PFSK-1 (cell line): ENCODE data around the gene ZNF319.

Experiments used
- FOXP2 ChIP-seq: optimal IDR thresholded peaks from 2 replicates; pipeline ENCODE3; 2011; ENCODE audit warnings: borderline replicate concordance, control low read depth, inconsistent platforms; ENCODE audit not compliant: insufficient read depth; ENCODE audit errors: extremely low read length, extremely low read depth
- POLR2AphosphoS5 ChIP-seq: IDR thresholded peaks from 2 replicates; pipeline ENCODE4 v1.6.1; 2012; ENCODE audit warnings: low read depth, mild to moderate bottlenecking, control low read depth, low read length, moderate library complexity
- SIN3A ChIP-seq: IDR thresholded peaks from 2 replicates; pipeline ENCODE4 v1.6.1; 2012; ENCODE audit warnings: mild to moderate bottlenecking, low read length, moderate library complexity, borderline replicate concordance; ENCODE audit not compliant: insufficient read depth
- TAF1 ChIP-seq: IDR thresholded peaks from 2 replicates; pipeline ENCODE4 v1.6.1; 2012; ENCODE audit warnings: low read length, control low read depth, borderline replicate concordance; ENCODE audit not compliant: insufficient read depth
- TF ChIP-seq, protein P1 (sequence below), 2 experiments: IDR thresholded peaks; 2 replicates each; pipeline versions ENCODE4 v1.6.1 to v1.8.0; 2011 to 2012; ENCODE audit warnings: low read depth in 2 of 2, low read length in 2 of 2, control low read depth in 1 of 2, inconsistent platforms in 1 of 2, mild to moderate bottlenecking in 1 of 2, moderate library complexity in 1 of 2; ENCODE audit not compliant: insufficient read depth in 1 of 2

The ZNF319 gene

DNA sequence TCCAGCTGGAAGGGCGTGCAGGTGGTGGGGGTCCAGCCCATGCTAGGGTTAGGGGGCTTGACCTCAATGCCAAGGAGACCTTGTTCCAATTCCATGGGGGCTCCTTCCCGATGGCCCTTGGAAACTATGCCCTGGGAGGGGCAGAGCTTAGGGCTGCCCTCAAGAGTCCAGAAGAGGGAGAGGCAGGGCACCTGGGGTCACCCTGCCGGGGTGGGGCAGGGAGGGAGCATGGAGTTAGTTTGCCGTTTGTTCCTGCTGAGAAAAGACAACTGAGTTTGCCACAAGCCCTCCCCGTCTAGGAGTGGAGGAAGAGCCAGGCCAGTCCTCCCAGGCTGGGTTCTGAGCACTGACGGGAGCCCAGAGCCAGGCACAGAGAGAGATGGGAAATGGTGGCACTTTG lies 46.5 kb upstream of the ZNF319 start:
- TF ChIP-seq TAF1 (no peak), POLR2AphosphoS5 (no peak), FOXP2 (no peak), SIN3A (no peak)
- TF ChIP-seq, protein P1, sequence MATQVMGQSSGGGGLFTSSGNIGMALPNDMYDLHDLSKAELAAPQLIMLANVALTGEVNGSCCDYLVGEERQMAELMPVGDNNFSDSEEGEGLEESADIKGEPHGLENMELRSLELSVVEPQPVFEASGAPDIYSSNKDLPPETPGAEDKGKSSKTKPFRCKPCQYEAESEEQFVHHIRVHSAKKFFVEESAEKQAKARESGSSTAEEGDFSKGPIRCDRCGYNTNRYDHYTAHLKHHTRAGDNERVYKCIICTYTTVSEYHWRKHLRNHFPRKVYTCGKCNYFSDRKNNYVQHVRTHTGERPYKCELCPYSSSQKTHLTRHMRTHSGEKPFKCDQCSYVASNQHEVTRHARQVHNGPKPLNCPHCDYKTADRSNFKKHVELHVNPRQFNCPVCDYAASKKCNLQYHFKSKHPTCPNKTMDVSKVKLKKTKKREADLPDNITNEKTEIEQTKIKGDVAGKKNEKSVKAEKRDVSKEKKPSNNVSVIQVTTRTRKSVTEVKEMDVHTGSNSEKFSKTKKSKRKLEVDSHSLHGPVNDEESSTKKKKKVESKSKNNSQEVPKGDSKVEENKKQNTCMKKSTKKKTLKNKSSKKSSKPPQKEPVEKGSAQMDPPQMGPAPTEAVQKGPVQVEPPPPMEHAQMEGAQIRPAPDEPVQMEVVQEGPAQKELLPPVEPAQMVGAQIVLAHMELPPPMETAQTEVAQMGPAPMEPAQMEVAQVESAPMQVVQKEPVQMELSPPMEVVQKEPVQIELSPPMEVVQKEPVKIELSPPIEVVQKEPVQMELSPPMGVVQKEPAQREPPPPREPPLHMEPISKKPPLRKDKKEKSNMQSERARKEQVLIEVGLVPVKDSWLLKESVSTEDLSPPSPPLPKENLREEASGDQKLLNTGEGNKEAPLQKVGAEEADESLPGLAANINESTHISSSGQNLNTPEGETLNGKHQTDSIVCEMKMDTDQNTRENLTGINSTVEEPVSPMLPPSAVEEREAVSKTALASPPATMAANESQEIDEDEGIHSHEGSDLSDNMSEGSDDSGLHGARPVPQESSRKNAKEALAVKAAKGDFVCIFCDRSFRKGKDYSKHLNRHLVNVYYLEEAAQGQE (IDR thresholded peaks at IDR 0.05; ENCODE audit: insufficient read depth in 1 of 2, low read depth in 2 of 2, low read length in 2 of 2) = no peak

DNA sequence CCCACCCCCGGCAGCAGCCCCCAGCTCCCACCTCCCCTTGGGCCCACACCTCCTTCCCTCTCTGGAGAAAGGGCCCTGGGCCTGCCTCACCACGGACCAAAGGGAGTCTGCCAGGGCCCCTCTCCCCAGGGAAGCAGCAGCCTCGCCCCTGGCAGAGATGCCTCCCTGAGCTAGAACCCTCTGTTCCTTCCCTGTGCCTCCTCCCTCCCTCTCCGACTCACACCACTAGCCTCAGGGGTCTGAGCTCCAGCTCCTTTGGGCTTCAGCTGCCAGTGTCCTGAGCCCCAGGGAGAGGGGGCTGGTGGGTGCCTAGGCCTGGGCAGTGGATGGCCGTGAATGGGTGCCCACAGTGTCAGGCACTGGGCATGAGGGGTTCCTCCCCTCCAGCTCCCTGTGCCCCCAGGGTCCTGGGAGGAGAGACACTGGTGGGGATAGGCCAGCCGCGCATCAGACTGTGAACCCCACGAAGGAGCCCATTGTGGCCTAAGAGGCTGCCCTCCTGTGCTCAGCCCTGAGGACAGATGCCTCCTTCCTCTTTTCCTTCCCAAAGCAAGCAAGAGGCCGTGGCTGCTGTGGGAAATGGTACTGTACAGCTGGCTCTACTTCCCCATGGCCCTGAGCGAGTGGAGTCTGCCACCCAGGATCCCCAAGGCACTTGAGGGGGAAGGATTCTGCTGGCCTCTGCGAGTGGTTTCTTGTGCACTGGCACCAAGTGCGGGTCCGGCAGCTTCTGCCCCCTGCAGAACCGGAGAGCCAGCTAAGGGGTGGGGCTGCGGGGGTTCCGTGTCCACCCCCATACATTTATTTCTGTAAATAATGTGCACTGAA lies 45.8 kb upstream of the ZNF319 start:
- no peak for TF ChIP-seq SIN3A
- TF ChIP-seq POLR2AphosphoS5 = no peak
- TF ChIP-seq TAF1 = no peak
- no peak for TF ChIP-seq FOXP2
- TF ChIP-seq, protein P1 (IDR thresholded peaks at IDR 0.05; ENCODE audit: insufficient read depth in 1 of 2, low read depth in 2 of 2, low read length in 2 of 2) = no peak

DNA sequence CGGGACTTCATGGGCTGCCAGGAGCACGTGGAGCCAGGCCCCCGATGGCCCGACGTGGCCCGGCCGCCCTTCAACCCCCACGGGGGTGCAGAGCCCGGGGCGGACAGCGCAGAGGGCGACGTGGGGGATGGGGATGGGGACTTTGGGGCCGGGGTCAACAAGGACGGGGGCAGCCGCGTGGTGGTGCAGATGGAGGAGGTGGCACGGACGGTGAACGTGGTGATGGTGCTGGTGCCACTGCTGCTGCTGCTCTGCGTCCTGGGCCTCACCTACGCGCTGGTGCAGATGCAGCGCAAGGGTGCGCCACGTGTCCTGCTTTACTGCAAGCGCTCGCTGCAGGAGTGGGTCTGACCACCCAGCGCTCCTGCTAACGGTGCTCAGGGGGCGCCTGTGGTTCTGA lies 44.6 kb upstream of the ZNF319 start:
- TF ChIP-seq FOXP2 (no peak), TAF1 (no peak), POLR2AphosphoS5 (no peak), SIN3A (no peak)
- TF ChIP-seq, protein P1 (IDR thresholded peaks at IDR 0.05; ENCODE audit: insufficient read depth in 1 of 2, low read depth in 2 of 2, low read length in 2 of 2) = no peak

DNA sequence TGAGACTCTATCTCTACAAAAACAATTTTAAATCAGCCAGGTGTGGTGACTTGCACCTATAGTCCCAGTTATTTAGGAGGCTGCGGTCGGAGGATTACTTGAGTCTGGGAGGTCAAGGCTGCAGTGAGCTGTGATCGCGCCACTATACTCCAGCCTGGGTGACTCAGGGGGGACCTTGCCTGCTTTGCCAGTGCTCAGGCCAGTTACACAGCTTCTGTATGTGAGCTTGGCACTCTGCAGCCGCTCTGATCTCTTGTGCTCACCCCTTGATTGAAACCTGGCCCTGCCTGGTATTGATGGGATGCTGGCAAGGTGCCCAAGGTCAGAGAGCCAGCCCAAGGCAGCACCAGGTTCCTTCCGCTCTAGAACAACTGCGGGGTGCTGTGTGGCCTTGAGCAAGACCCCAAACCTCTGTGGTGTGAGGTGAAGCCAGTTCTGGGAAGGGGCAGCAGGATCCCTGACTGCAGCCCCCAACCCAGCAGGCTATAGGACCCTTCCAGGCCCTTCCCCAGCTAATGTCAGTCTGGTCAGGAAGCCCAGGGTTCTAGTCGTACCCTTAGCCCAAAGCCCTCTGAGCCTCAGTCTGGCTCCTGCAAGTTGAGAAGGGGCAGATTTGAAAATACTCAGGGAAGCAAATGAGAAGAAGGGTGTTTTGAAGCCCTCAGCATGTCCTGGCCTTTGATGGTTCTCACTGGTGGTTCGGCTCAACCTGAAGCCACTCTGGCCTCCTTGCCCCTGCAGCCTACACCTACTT lies 44.0 kb upstream of the ZNF319 start:
- TF ChIP-seq FOXP2 (no peak), POLR2AphosphoS5 (no peak), TAF1 (no peak), SIN3A (no peak)
- TF ChIP-seq, protein P1 (IDR thresholded peaks at IDR 0.05; ENCODE audit: insufficient read depth in 1 of 2, low read depth in 2 of 2, low read length in 2 of 2) = no peak
